SK-N-SH (cell line): ENCODE results near the gene CHD2. TPM values are rescaled to one million over a fixed set of nuclear protein-coding genes. Genes with fewer than 3 reads are reported as not detected.

Source experiments
- CTCF ChIA-PET: fragments of 300-600, 350-600 bp; formaldehyde crosslinking; extraction: SDS; loops from one replicate; lab custom pipeline; 2021; lab: Yijun Ruan, JAX
- POLR2A ChIA-PET: fragments of 350-600 bp; sonication (Branson Sonifier 250); formaldehyde crosslinking; extraction: SDS; loops from one replicate; lab custom pipeline; 2020; ENCODE audit warnings: antibody characterized with exemption, inconsistent platforms; lab: Yijun Ruan, JAX
- DNase-seq: peaks from one replicate; pipeline ENCODE4 v3.0.0; 2012
- H2AFZ ChIP-seq: fragments of 200-600 bp; sonication (generic); 2 replicates; pipeline ENCODE4 v1.8.1; 2016; ENCODE audit warnings: antibody characterized with exemption, mild to moderate bottlenecking, low read depth
- H3F3A ChIP-seq: fragments of 200-600 bp; sonication (generic); replicated peaks from 2 replicates; pipeline ENCODE3; 2016; ENCODE audit warnings: antibody characterized with exemption, mild to moderate bottlenecking; ENCODE audit not compliant: insufficient read depth
- H3K27ac ChIP-seq, 2 experiments: fragments of 200-500 bp in 1 of 2; fragments of 200-600 bp in 1 of 2; sonication (Bioruptor generic) in 1 of 2; sonication (generic), shearing (Covaris generic) in 1 of 2; 2 replicates each; pipeline versions ENCODE4 v1.5.1 to v1.6.1; 2014 to 2016; ENCODE audit warnings: low read depth in 2 of 2, inconsistent platforms in 1 of 2, low read length in 1 of 2, mild to moderate bottlenecking in 1 of 2, mixed read lengths in 1 of 2
- H3K27me3 ChIP-seq: fragments of 200-600 bp; sonication (generic), shearing (Covaris generic); 2 replicates; pipeline ENCODE4 v1.6.1; 2016; ENCODE audit warnings: mixed run types; ENCODE audit not compliant: insufficient read depth
- H3K36me3 ChIP-seq, 2 experiments: fragments of 200-500 bp in 1 of 2; fragments of 200-600 bp in 1 of 2; sonication (Bioruptor generic) in 1 of 2; sonication (generic) in 1 of 2; replicated peaks in 1 of 2; 2 replicates each; pipeline versions ENCODE3 to v1.5.1; 2014 to 2016; ENCODE audit warnings: low read length in 1 of 2, mild to moderate bottlenecking in 1 of 2; ENCODE audit not compliant: insufficient read depth in 2 of 2, control insufficient read depth in 1 of 2
- H3K4me1 ChIP-seq, 2 experiments: fragments of 200-500 bp in 1 of 2; fragments of 200-600 bp in 1 of 2; sonication (Bioruptor generic) in 1 of 2; sonication (generic), shearing (Covaris generic) in 1 of 2; 2 replicates each; pipeline versions ENCODE4 v1.5.1 to v1.6.1; 2014 to 2016; ENCODE audit warnings: low read depth in 1 of 2, low read length in 1 of 2, mixed run types in 1 of 2; ENCODE audit not compliant: insufficient read depth in 2 of 2, control insufficient read depth in 1 of 2
- H3K4me2 ChIP-seq: fragments of 200-600 bp; sonication (generic), shearing (Covaris generic); 2 replicates; pipeline ENCODE4 v1.6.1; 2017; ENCODE audit warnings: mixed run types
- H3K4me3 ChIP-seq, 2 experiments: fragments of 200-500 bp in 1 of 2; fragments of 200-600 bp in 1 of 2; sonication (Bioruptor generic) in 1 of 2; sonication (generic), shearing (Covaris generic) in 1 of 2; 2 replicates each; pipeline versions ENCODE4 v1.5.1 to v1.8.1; 2014 to 2016; ENCODE audit warnings: low read depth in 2 of 2, inconsistent platforms in 1 of 2, low read length in 1 of 2, mild to moderate bottlenecking in 1 of 2, mixed read lengths in 1 of 2, moderate library complexity in 1 of 2
- H3K79me2 ChIP-seq: fragments of 200-600 bp; sonication (generic); 2 replicates; pipeline ENCODE4 v1.8.1; 2017; ENCODE audit warnings: mild to moderate bottlenecking; ENCODE audit not compliant: insufficient read depth
- H3K9ac ChIP-seq: fragments of 200-600 bp; sonication (generic); 2 replicates; pipeline ENCODE4 v1.6.1; 2017; ENCODE audit warnings: mixed run types
- H3K9me2 ChIP-seq: fragments of 200-600 bp; sonication (generic); 2 replicates; pipeline ENCODE4 v1.6.1; 2017; ENCODE audit warnings: mixed run types
- H3K9me3 ChIP-seq: fragments of 200-600 bp; sonication (generic); 2 replicates; pipeline ENCODE4 v1.6.1; 2017; ENCODE audit warnings: mixed run types, mild to moderate bottlenecking, moderate library complexity
- H4K20me1 ChIP-seq: fragments of 200-600 bp; sonication (generic); 2 replicates; pipeline ENCODE4 v1.6.1; 2017; ENCODE audit warnings: mild to moderate bottlenecking, mixed run types; ENCODE audit not compliant: insufficient read depth
- CHD2 ChIP-seq: fragments of 150-350 bp; IDR thresholded peaks from 2 replicates; pipeline ENCODE4 v1.6.1; 2018; ENCODE audit warnings: low read length; ENCODE audit not compliant: partially characterized antibody
- ELF1 ChIP-seq: IDR thresholded peaks from 2 replicates; pipeline ENCODE4 v1.4.0; 2012
- EP300 ChIP-seq, 2 experiments: IDR thresholded peaks; 2 replicates each; pipeline versions ENCODE4 v1.4.0 to v1.6.1; 2012; ENCODE audit warnings: borderline replicate concordance in 1 of 2, low read depth in 1 of 2, low read length in 1 of 2
- EZH2phosphoT487 ChIP-seq: fragments of 200-600 bp; sonication (generic); IDR thresholded peaks from 2 replicates; pipeline ENCODE4 v1.6.1; 2017; ENCODE audit warnings: low read depth, mixed run types, mild to moderate bottlenecking, antibody characterized with exemption, moderate library complexity, borderline replicate concordance
- FOSL2 ChIP-seq: IDR thresholded peaks from 2 replicates; pipeline ENCODE4 v1.4.0; 2012; ENCODE audit warnings: low read depth, mild to moderate bottlenecking, moderate library complexity, borderline replicate concordance
- JUND ChIP-seq: IDR thresholded peaks from 2 replicates; pipeline ENCODE4 v1.4.0; 2012
- MEF2A ChIP-seq: IDR thresholded peaks from 2 replicates; pipeline ENCODE4 v1.4.0; 2012; ENCODE audit warnings: low read depth, borderline replicate concordance
- MXI1 ChIP-seq: IDR thresholded peaks from 2 replicates; pipeline ENCODE4 v1.6.1; 2012; ENCODE audit warnings: mild to moderate bottlenecking, low read depth, low read length, improper control_type of control experiment
- NRF1 ChIP-seq: IDR thresholded peaks from 2 replicates; pipeline ENCODE4 v1.6.1; 2012; ENCODE audit warnings: low read depth, mild to moderate bottlenecking, low read length
- POLR2AphosphoS5 ChIP-seq: IDR thresholded peaks from 2 replicates; pipeline ENCODE4 v1.6.1; 2012; ENCODE audit warnings: low read depth, low read length
- RXRA ChIP-seq: IDR thresholded peaks from 2 replicates; pipeline ENCODE4 v1.4.0; 2012; ENCODE audit warnings: low read depth, mild to moderate bottlenecking, borderline replicate concordance
- SIN3A ChIP-seq: IDR thresholded peaks from 2 replicates; pipeline ENCODE4 v1.6.1; 2012; ENCODE audit warnings: low read depth, mild to moderate bottlenecking, low read length, moderate library complexity, borderline replicate concordance
- SMC3 ChIP-seq: IDR thresholded peaks from 2 replicates; pipeline ENCODE4 v1.6.1; 2012; ENCODE audit warnings: low read depth, low read length, improper control_type of control experiment
- TAF1 ChIP-seq: IDR thresholded peaks from 2 replicates; pipeline ENCODE4 v1.6.1; 2012; ENCODE audit warnings: low read depth, mild to moderate bottlenecking, low read length, moderate library complexity, borderline replicate concordance
- TEAD4 ChIP-seq: IDR thresholded peaks from 2 replicates; pipeline ENCODE4 v1.4.0; 2012; ENCODE audit warnings: mild to moderate bottlenecking, borderline replicate concordance; ENCODE audit not compliant: insufficient read depth
- USF2 ChIP-seq: fragments of 150-350 bp; IDR thresholded peaks from 2 replicates; pipeline ENCODE4 v1.6.1; 2017; ENCODE audit warnings: antibody characterized with exemption, low read length, low read depth, borderline replicate concordance
- YY1 ChIP-seq: IDR thresholded peaks from 2 replicates; pipeline ENCODE4 v1.4.0; 2012; ENCODE audit warnings: low read depth, mild to moderate bottlenecking
- WGBS: methylation state at CpG from one replicate; pipeline ENCODE4 v1.1.6; 2017; ENCODE audit warnings: low lambda C conversion rate; 5-methylcytosine and 5-hydroxymethylcytosine counted together
- polyA plus RNA-seq, 3 experiments: library from polyadenylated mRNA; depleted of rRNA; stranded (reverse); fragments of >200 nt; gene quantifications; 2 replicates each; pipeline ENCODE4 v1.2.3, GENCODE V29; 2012
- TF ChIP-seq, protein P1 (sequence below): IDR thresholded peaks from 2 replicates; pipeline ENCODE4 v1.4.0; 2012; ENCODE audit warnings: low read depth, borderline replicate concordance
- TF ChIP-seq, protein P2 (sequence below): fragments of 150-350 bp; IDR thresholded peaks from 2 replicates; pipeline ENCODE4 v1.6.1; 2016; ENCODE audit warnings: mild to moderate bottlenecking, low read depth, low read length

Gene CHD2
- polyA plus RNA-seq, 1 of the 3 experiments (the other 2 are of a cell fraction) = 25.3 TPM

DNA sequence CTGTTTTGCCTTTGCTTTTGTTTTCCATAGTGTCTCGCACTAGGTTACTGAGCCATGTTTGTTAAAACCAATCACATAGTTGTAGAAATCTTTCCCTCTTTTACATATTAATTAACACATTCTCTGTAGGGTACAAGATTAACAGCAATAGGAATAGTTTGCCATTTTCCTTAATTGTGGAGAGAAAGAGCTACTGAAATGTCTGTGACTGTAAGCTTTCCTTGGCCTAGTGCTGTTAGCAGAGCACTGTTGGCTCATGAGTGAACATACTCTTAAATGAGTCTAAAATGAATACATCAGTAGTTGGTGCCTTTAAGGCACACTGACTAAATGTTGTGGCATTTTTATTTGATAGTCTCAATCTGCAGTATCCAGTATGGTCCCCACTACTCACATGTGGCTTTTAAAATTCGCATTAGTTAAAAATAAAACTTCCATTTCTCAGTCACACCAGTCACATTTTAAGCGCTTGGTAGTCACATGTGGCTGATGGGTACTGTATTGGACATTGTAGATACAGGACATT is 28.2 kb downstream of the CHD2 start:
- no peaks in the 10 kb centered on the region for H3K9me3 ChIP-seq
- peaks cover 0 to 24% of the 10 kb centered on the region in 2 experiments; a peak in 2 of 4 replicates for H3K4me1 ChIP-seq
- no peaks in the 10 kb centered on the region for H3K9me2 ChIP-seq
- H3K27ac ChIP-seq = peak overlapping the region in 1 of 2 experiments; percentile 41; a peak in 1 of 4 replicates
- no peak overlapping the region for H2AFZ ChIP-seq
- H3K9ac ChIP-seq = no peak overlapping the region
- POLR2A ChIA-PET = interaction anchor here (0.7 kb wide), 1 partner anchor 1124 kb away, joined by 3 read pairs; no protein-coding TSS in a partner anchor
- peaks cover 16% of the 10 kb centered on the region for H4K20me1 ChIP-seq
- H3K79me2 ChIP-seq = peaks cover 95% of the 10 kb centered on the region
- CTCF ChIA-PET = interaction anchor here (1.1 to 2.5 kb wide), 5 partner anchors 9 to 17 kb away, joined by 3 to 7 read pairs (median 4); no protein-coding TSS in a partner anchor
- WGBS = 88% methylated on average over 3 of the region's 3 CpGs
- H3K36me3 ChIP-seq = peaks cover 64 to 94% of the 10 kb centered on the region in 2 experiments
- no peak for DNase-seq
- no peak overlapping the region for H3K4me3 ChIP-seq
- TF ChIP-seq YY1 = no peak
- no peak for TF ChIP-seq POLR2AphosphoS5
- TF ChIP-seq RXRA = no peak
- TF ChIP-seq NRF1 = no peak
- TF ChIP-seq EZH2phosphoT487 = no peak
- no peak for TF ChIP-seq MEF2A
- TF ChIP-seq JUND = no peak
- no peak for TF ChIP-seq TEAD4
- TF ChIP-seq CHD2 = no peak
- TF ChIP-seq ELF1 = no peak
- TF ChIP-seq EP300 (IDR thresholded peaks at IDR 0.05; ENCODE audit: borderline replicate concordance in 1 of 2, low read depth in 1 of 2, low read length in 1 of 2) = no peak
- TF ChIP-seq, protein P1, sequence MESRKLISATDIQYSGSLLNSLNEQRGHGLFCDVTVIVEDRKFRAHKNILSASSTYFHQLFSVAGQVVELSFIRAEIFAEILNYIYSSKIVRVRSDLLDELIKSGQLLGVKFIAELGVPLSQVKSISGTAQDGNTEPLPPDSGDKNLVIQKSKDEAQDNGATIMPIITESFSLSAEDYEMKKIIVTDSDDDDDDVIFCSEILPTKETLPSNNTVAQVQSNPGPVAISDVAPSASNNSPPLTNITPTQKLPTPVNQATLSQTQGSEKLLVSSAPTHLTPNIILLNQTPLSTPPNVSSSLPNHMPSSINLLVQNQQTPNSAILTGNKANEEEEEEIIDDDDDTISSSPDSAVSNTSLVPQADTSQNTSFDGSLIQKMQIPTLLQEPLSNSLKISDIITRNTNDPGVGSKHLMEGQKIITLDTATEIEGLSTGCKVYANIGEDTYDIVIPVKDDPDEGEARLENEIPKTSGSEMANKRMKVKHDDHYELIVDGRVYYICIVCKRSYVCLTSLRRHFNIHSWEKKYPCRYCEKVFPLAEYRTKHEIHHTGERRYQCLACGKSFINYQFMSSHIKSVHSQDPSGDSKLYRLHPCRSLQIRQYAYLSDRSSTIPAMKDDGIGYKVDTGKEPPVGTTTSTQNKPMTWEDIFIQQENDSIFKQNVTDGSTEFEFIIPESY = no peak
- TF ChIP-seq, all 33 proteins: peak for 0
- Histone ChIP-seq H3K4me2 (no peak overlapping the region), H3K27me3 (no peaks in the 10 kb centered on the region), H3F3A (peaks cover 54% of the 10 kb centered on the region)

DNA sequence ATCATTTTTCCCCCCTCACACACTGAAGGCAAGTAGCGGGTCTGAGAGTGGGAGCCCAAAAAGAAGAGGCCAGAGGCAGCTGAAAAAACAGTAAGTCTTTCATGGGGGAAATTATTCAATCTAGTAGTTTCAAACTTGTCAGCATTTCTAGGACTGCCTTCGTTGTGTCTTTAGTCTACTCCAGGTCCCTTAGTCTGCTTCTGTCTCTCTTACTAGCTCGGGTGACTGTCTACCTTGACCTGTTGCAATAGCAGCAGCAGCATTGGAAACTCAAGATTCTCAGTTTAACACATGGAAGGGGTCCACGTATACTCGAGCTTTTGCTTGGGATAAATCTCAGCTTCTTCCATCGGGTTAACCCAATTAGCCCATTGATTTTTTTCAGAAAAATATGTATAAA is 28.9 kb downstream of the CHD2 start:
- no peaks in the 10 kb centered on the region for H3K27me3 ChIP-seq
- WGBS = 81% methylated on average over 6 of the region's 6 CpGs
- H3K9ac ChIP-seq = no peak overlapping the region
- H3K36me3 ChIP-seq = peaks cover 69 to 94% of the 10 kb centered on the region in 2 experiments
- CTCF ChIA-PET = interaction anchor here (1.0 to 1.5 kb wide), 5 partner anchors 9 to 119 kb away, joined by 3 to 5 read pairs (median 3); no protein-coding TSS in a partner anchor
- H2AFZ ChIP-seq = no peak overlapping the region
- peak overlapping the region in 1 of 2 experiments; percentile 41; a peak in 1 of 4 replicates for H3K27ac ChIP-seq
- H3K4me2 ChIP-seq = no peak overlapping the region
- H3K4me3 ChIP-seq = no peak overlapping the region
- peaks cover 54% of the 10 kb centered on the region for H3F3A ChIP-seq
- H4K20me1 ChIP-seq = peaks cover 16% of the 10 kb centered on the region
- TF ChIP-seq MXI1 = no peak
- TF ChIP-seq TAF1 = no peak
- TF ChIP-seq, protein P2, sequence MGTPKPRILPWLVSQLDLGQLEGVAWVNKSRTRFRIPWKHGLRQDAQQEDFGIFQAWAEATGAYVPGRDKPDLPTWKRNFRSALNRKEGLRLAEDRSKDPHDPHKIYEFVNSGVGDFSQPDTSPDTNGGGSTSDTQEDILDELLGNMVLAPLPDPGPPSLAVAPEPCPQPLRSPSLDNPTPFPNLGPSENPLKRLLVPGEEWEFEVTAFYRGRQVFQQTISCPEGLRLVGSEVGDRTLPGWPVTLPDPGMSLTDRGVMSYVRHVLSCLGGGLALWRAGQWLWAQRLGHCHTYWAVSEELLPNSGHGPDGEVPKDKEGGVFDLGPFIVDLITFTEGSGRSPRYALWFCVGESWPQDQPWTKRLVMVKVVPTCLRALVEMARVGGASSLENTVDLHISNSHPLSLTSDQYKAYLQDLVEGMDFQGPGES = no peak
- no peak for TF ChIP-seq SIN3A
- TF ChIP-seq USF2 = no peak
- TF ChIP-seq TEAD4 = no peak
- no peak for TF ChIP-seq FOSL2
- no peak for TF ChIP-seq SMC3
- TF ChIP-seq RXRA = no peak
- no peaks in the 10 kb centered on the region for H3K9me3 ChIP-seq
- no peak for DNase-seq
- POLR2A ChIA-PET = interaction anchor here (0.7 kb wide), 1 partner anchor 1125 kb away, joined by 3 read pairs; no protein-coding TSS in a partner anchor
- H3K9me2 ChIP-seq = no peaks in the 10 kb centered on the region
- peaks cover 95% of the 10 kb centered on the region for H3K79me2 ChIP-seq
- H3K4me1 ChIP-seq = peaks cover 0 to 24% of the 10 kb centered on the region in 2 experiments; a peak in 2 of 4 replicates
